GM18873 (cell line): Measurements from ENCODE around the gene FNDC11.
"Not testable (repeated sequence)": the region's sequence is repeated elsewhere in the genome, so short reads cannot be mapped to it uniquely, and the experiment has no call there.

Experiments used
- ATAC-seq: cut with Tn5 transposase; IDR thresholded peaks from one replicate; pipeline ENCODE4 v1.9.1; 2021; ENCODE audit warnings: mild to moderate bottlenecking, moderate library complexity, moderate number of reproducible peaks; ENCODE audit not compliant: unreplicated experiment, low FRiP score

The FNDC11 gene

DNA sequence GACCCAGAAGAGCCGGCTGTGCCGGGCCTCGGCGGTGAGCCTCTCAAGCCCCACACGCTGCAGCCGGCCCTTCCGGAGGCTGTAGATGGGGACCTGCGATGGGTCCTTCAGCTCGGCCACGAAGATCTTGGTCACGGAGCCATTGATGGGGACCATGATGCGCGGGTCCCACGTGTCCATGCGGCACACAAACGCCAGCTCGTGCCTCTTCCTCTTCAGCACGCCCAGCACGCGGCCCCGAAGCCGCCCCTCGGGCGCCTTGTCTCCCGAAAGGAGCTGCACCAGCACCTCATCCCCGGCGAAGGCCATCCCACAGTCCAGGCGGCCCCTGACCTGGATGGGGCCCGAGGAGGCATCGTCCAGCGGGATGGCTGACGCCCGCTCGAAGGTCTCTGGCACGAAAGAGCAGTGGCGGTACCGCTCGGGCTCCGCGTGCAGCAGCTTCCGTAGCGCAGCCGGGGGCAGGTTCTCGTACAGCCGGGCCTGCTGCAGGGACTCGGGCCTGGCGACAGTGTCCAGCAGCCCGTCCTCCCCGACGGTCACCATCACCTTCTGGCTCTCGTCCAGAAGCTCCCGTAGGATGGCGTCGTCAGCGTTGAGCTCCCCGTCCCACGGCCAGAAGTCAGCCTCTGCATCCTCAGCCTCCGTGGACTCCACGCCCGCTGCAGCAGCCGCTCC, 11.2 kb downstream of the FNDC11 start:
- no peak for ATAC-seq

DNA sequence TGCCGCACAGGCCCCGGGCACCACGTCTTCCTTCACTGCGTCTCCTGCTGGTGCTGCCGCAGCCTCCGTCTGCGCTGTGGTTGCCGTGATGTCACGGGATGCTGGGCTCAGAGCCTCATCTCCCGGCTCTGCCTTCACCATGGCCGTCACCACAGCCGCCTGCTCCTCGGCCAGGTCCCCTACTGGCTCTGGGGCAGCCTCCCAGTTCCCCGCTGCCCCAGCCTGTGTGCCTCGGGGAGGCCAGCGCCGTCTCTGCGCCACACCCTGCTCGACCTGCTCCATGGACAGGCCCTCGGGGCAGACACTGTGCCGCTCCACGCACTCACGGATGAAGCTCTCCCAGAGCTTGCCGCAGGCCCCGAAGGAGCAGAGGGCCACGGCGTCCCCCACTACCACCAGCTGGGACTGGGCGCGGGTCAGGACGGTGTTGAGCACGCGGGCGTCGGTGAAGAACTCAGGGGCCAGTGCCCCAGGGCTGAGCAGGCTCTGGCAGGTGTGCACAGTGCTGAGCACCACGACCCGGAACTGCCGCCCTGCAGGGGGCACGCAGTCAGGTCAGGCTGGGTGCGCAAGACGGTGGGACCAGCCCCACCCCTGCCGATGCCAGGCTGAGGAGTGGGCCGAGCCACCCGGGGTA, 11.9 kb downstream of the FNDC11 start:
- ATAC-seq: no peak

DNA sequence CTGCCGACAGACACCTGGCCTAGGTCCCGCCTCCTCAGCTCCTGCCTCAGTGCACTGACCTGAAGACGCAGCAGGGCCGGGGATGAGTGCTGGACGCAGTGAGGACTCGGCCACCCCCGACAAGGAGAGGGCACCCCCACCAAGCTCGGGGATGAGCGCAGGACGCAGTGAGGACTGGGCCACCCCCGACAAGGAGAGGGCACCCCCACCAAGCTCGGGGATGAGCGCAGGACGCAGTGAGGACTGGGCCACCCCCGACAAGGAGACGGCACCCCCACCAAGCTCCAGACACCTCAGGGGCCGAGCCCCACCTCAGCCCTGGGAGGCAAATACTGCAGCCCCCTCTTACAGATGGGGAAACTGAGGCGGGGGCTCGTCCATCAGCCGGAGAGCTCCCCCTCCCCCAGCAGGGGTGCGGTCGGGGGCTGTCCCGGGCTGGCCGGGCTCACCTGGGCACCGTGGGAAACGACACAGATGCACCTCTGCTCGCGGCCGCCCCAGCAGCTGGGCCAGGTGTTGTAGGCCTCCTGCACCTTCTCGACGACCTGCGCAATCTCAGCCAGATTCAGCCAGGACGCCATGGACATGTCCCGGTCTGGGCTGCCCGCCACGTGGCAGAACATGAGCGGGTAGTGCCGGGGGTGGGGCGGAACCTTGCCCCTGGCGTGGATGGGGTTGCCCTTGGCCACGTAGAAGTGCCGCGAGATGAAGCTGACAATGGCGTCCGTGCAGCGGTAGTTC, 12.6 kb downstream of the FNDC11 start:
- no peak for ATAC-seq

- no peak for ATAC-seq
Observed at GRCh38 chr20:63567136-63567385, 13.1 kb downstream of the FNDC11 start.

GRCh38 chr20:63567386-63568169, 13.6 kb downstream of the FNDC11 start:
- peak; percentile 63 for ATAC-seq

GRCh38 chr20:63568170-63568981, 14.4 kb downstream of the FNDC11 start:
- ATAC-seq: peak; percentile 15

DNA sequence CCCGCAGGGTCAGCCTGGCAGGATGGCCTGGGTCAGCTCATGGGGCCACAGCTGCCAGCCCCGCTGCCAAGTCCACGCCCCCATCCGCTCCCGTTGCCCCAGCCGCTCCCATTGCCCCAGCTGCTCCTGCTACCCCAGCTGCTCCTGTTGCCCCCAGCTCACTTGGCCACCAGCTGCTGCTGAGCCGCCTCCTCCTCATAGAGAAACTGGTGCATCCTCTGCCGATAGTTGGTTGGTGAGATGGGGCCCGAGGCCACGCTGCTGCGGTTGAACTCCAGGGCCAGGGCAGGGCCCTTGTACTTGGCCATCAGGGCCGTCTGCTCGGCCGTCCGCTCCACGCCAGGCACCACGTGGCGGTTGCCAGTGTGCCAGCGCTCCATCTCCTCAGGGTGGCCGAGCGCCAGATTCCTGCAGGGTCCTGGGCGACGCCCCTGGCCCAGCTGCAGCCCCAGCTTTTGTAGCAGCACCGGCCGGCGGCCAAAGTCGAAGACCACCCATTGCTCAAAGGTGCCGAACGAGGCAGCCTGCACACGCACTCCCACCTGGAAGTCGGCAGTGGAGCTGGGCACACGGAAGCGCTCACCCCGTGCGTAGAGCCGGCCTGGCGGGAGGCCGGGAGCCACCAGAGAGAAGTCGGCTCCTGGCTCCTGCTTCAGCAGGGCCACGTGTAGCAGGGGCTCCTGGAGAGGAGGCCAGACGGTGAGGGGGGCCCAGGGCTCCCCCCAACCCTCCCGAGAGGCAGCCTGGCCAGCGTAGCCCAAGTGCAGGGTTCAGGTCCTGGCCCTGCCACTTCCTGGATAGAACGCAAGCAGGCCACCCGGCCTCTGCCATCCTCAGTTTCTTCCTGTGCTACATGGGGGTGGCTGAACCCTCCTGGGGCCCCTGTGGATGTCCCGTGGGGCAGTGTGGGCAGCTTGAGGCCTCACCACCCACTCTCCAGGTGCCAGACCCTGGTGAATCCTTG, 15.3 kb downstream of the FNDC11 start:
- ATAC-seq: no peak

GRCh38 chr20:63570281-63571086, 16.5 kb downstream of the FNDC11 start:
- ATAC-seq: no peak

DNA sequence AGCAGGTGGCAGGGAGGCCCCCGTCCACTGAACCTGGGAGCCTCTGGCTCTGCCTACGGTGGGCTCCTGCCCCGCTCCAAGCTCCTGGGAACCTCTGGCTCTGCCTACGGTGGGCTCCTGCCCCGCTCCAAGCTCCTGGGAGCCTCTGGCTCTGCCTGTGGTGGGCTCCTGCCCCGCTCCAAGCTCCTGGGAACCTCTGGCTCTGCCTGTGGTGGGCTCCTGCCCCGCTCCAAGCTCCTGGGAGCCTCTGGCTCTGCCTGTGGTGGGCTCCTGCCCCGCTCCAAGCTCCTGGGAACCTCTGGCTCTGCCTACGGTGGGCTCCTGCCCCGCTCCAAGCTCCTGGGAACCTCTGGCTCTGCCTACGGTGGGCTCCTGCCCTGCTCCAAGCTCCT, 17.1 kb downstream of the FNDC11 start:
- ATAC-seq: not testable (repeated sequence)

- ATAC-seq: no peak
Observed at GRCh38 chr20:63572071-63572787, 18.3 kb downstream of the FNDC11 start.

GRCh38 chr20:63572788-63573646, 19.1 kb downstream of the FNDC11 start:
- ATAC-seq: no peak

DNA sequence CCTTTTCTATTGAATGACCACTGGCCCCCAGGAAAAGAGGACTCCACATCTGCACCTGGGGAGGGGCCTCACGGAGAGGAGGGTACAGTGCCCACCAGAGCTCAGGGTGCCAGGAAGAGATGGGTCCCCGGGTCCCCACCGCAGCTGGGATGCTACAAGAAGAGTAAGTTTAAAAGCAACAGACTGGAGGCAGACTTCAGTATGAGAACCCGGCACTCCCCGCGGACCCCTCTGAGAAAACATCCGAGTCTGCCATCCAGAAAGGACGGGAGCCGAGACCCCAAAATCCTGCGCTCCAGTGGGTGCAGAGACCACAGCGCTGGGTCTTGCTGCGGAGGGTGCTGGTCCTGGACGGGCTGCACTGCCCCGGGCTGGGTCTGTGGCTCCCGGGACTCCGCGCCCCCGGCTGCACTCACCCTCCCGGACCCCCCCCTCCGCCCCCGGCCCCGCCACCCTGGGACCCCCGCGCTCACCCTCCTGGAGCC, 19.7 kb downstream of the FNDC11 start:
- ATAC-seq: no peak

DNA sequence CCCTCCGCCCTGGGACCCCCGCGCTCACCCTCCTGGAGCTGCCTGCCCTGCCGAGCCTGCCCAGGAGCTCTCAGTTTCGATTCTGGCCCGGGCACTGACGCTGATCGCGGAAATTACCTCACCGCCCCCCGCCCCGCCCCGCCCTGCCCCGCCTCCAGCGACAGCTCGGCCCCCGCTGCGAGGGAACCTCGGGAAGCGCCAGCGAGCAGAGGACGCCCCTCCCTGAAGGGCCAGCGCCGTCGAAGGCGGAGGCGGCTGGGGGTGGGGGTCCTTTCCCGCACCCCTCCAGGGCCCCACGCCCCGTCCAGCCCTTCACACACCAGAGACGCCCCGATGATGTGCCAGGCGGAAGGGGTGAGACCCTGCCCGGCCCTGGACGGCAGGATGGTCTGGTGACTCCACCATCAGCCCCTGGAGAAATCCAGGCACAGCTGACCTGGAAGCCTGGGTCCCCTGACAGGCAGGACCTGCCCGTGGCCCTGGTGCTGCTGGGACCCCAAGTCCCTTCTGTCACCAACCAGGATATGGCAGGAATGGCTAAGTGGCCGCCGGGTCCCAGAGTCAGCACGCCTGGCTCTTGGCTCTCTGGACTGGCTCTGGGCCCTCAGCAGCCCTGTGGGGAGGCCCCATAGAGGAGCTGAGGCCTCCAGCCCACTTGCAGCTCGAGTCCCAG, 20.3 kb downstream of the FNDC11 start, which contains the start of gene HELZ2:
HELZ2 (minus strand) TSS at position 84 of the 673 bp plus-strand sequence. CDS start 1,854 bp downstream, outside the sequence.
- no peak for ATAC-seq

DNA sequence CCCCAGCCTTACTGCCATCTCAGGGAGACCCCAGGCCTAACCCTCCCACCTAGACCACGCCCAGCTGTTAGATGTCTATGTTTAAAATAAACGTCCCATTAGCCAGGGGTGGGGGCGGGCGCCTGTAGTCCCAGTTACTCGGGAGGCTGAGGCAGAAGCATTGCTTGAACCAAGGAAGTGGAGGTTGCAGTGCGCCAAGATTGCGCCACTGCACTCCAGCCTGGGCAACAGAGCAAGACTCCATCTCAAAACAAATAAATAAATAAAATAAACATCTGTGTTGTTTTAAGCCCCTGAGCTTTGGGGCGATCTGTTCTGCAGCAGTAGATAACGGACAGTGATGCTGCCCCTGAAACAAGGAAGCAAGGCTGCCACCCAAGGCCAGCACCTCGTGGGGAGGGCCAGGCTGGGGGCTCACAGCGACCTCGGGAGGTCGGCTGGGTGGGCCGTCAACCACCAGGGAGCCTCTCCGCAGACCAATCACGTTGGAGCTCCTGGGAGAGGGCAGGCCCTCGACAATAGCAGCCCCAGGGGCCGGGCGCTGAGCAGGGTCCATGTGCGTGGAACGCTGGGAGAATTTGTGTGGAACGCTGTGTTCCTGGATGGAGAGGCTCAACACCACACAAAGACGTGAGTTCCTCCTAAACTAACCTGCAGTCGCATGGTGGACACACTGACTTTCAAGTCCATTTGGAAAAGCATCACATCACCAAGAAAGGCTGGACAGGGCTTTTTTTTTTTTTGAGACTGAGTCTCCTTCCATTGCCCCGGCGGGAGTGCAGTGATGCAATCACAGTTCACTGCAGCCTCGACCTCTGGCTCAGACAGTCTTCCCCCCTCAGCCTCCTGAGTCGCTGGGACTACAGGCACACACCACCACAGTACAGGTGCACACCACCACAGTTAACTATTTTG, 21.1 kb downstream of the FNDC11 start:
- no peak for ATAC-seq

GRCh38 chr20:63576311-63576710, 22.4 kb downstream of the FNDC11 start:
- ATAC-seq: no peak
